UCSD-AML1 (cell line): ENCODE data around the gene LAMA2.

Experiments used
- DNase-seq: peaks from one replicate; lab custom pipeline; 2025; ENCODE audit not compliant: unreplicated experiment; lab: John Stamatoyannopoulos, UW

The LAMA2 gene

DNA sequence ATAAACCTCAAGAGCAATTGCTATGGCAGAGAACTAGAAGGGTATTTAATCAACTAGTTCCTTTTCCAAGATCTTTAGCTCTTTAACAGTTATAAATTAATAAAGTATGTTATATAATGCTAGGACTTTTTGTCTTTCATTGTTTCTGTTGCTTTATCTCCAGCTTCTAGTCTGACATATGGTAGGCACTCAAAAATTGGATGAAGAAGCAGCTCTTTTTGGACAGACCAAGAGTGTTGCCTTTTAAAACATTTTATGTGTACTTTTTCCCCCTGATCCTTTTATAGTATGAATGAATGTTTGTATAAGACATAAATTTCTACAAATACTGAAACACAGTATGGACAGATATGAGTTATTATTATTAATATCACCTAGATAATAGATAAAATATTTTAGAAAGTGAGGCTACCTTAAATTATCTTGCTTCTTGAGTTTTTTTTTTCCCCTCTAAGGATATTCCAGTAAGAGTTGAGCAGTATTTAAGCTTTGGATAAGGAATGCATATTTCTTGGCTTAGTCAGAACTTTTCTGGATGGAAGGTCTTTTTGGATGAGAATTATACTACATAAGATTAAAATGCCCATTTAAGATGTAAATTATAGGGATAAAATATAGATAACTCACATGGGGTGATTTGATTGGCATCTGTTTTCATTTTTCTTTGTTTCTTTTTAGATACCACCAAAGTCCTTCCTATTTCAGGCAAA is 16.6 kb downstream of the LAMA2 start:
- no peak for DNase-seq

DNA sequence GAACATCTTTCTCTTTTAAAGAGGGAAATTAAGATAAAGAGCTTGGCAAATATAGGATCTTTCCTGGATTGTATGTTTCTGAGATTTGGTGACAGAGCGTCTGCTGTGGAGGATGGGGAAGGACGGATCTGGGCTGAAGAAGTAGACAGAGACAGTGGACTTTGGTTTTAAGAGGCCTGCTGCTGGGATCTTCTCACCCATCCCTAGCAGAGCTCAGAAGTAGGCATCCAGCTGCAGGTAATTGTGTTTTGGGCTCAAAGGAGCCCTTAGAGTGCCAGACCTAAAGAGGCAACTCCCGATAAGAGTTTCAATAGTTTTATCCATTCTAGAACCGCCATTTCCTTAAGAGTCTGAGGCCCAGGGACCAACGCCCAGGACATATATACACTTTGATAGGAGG is 20.8 kb downstream of the LAMA2 start:
- DNase-seq = no peak

DNA sequence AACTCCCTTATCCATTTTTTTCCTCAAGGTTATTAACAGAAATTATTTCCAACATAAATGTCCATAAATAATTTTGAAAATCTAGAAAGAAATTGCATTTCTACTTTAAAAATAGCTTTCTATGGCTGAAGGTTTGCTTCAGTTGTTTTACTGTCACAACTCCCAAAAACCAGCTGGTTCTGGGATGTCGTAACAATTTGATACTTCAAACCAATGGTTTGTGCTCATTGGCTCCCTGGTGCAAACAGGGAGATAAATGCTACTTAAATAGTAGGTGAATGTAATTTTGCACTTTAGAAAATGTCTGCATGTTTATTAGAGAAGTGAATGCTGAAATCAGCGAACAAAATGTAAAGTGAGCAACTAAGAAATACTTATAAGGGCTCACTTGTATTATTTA is 31.1 kb downstream of the LAMA2 start:
- no peak for DNase-seq

GRCh38 chr6:128918886-128919285 is 35.9 kb downstream of the LAMA2 start:
- DNase-seq = no peak

DNA sequence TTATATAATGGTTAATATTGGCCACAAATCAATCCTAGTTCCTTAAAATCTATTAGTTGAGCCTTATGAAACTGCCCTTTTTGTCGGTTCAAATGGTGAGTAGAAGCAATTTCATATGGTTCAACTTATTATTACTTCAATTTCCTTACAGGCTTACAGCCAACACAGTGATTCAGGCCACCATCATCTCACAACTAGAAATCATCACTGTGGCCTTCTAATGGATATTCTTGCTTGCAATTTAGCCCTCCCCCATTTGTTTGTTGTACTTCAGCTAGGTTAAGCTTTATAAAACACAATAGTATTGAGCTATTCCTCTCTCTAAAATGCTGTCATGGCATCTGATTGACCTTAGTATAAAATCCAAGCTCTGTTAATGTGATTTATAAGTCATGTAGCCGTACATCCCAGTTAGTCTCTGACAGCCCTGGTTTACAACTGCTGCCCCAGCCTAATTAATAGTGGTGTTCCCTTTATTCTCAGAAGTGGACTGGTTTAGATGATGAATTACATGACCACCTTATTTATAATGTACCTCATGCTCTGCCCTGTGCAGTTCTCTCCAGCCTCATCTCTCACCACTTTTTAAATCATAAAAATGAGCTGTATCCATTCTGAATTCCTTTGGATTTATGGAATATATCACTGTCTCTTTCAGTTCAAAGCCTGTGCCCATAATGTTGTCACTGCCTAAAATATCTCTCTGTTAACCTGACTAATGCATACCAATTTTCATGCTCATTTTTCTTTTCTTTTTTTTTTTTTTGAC is 36.7 kb downstream of the LAMA2 start:
- no peak for DNase-seq

DNA sequence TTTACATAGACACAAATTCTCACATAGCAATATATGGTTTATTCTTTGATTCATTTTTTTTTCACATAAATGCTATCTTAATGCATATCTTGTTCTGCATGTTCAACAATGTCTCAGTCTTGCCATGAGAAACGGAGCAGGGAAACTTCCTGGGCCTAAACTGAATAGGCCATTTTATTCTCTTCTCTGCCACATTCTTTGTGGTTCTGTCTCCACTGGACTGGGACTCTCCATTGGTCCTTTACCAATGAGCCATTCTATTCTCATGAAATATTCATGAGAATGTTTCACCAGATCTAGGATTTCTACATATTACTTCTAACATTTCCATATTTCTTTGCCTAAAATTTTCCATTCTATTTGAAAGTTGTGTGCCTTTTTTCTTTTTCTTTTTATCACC is 42.8 kb downstream of the LAMA2 start:
- DNase-seq = no peak

DNA sequence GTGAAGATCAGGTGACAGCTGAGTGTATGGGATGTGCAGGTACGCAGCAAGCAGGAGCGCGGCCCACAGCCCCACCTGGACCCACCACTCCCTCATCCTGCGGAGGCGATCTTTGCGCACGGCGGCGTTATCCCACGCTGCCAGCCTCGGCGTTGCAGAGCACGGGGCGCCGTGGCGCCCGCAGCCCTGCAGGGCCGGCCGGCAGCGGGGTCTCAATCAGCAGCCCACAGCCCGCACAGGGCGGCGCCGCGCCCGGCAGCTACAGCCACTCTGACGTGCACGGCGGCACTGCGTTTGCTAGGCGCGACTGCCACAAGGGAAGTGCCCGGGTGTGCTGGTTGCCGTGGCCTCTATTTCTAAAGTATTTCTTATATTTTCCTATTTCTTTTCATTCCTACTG is 46.9 kb downstream of the LAMA2 start:
- DNase-seq = no peak

DNA sequence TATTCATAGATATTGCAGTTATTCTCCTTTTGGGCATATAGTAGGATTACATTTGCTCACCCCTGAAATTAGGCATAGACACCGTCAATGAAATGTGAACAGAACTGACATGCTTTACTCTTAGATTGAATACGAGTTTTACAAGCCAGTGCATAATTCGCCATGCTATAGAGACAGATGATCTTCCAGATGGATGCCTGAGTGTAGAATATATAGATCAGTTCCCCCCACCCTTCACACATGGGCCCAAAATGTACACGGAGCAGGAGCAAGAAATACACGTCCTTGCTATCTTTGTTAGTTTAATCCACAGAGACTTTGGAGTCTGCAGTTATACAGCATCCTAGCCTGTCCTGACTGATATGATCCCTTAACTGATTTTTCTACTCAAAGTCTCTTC is 47.4 kb downstream of the LAMA2 start:
- DNase-seq = no peak

- DNase-seq = no peak
Observed at GRCh38 chr6:128932061-128932460, 49.1 kb downstream of the LAMA2 start.

DNA sequence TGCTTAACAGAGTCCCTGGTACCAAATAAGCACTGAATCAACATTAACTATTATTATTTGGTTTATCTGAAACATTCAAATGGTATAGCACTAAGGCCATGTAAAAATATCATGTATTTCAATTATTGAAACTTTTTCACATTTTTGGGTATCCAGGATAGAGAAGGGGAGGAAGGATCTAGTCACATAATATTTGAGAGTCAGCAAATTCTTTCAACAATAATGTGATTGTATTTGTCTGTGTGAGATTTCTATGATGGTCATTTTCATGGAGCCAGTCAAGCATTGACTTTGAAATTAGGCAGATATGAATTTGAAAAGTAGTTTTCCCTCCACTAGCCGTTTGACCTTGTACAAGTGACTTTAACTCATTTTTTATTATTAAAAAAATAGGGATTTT is 67.9 kb downstream of the LAMA2 start:
- DNase-seq = no peak

DNA sequence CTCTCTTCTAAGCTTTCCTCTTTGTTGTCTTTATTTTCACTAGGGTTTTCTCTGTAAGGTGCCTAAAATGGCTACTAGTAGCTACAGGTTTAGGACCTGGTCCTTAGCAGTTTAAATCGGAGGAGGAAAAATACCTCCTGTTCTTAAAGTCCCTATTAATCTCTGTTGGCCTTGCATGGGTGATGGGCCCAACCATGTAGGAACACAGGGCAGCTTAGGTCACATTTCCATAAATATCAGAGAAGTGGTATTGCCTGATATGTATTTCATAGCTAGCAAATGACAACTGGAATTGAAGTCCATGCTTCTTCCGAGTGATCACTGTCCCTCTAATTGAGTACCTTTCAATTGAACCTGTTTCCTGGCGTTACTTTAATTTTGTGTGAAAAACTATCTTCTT is 70.0 kb downstream of the LAMA2 start:
- no peak for DNase-seq

GRCh38 chr6:128954308-128955043 is 71.5 kb downstream of the LAMA2 start:
- DNase-seq = no peak

- DNase-seq = no peak
Observed at GRCh38 chr6:128963561-128963960, 80.6 kb downstream of the LAMA2 start.

DNA sequence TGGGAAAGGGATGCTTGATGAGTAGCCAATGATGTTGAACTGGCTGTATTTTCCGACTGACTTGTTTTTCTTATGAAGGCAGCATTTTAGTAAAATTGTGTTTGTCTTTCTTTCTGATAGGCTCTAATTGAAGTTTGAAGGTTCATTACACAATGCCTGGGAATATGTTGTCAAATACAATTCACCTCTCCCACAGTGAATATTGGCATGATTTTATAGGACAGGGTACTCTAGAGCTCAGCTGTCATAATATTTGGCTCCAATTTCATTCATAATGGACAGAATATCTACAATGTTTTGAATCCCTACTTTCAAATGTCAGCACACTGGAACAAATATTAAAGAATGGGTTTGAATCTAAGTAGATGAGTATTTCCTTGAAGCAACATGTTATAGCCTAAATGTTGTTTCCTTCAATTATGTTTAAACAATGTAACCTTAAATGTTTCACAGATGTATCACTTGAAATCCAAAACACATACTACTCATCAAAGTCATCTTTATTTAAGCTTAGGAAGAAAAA is 81.4 kb downstream of the LAMA2 start:
- DNase-seq = no peak

- no peak for DNase-seq
Observed at GRCh38 chr6:128964771-128965170, 81.8 kb downstream of the LAMA2 start.

DNA sequence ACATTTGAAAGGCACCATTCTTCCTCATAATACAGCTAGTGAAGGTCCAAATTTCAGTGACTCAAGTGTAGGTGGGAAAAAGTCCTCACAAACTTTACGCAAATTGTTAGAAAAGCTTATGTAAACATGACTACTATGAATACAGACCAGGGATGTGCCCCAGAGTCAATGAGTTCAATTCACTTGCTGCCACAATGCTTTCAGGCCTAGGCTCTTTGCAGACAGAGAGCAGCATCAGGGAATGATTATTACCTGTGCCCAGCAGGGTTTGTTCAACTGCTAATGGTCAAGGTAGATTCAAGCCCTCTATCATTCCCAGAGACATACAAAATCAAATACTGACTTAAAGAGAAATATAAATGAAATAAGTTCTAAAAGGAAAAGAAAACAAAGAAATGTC is 84.0 kb downstream of the LAMA2 start:
- DNase-seq = no peak

DNA sequence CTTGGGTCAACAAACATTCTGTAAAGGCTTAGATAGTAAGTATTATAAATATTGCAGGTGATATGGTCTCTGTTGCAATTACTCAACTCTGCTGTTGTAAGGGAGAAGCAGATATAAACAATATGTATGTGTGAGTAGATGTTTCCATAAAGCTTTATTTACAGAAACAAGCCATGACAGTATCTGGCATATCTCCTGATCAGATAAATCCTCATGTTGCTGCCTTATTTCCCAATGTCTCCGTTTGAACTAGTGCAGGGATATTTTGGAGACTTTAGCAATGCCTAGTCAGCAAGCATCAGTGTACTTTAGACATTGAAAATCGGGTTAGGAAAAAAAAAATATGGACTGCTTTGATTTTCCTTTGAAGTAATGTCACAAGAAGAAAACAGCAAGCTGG is 96.1 kb downstream of the LAMA2 start:
- DNase-seq = no peak

DNA sequence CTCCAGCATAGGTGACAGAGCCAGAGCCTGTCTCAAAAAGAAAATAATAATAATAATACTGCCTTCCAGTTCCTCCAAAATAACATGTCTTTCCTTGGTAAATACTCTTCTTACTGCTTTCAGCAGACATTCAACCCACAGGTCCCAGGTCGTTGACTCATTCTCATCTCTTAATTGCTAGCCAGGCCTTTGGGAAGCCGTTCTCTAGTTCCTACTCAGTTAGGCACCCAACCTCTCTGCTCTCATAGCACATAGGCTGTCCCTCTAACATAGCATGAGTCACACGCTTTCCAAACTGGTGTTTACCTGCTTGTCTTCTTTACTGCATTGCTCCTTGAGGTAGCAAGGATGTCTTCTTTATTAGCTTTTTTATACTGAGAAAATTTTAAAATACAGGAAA is 98.8 kb downstream of the LAMA2 start:
- DNase-seq = no peak

- DNase-seq = no peak
Observed at GRCh38 chr6:128990360-128990759, 107.4 kb downstream of the LAMA2 start.

- DNase-seq = no peak
Observed at GRCh38 chr6:128990915-128991314, 108.0 kb downstream of the LAMA2 start.

DNA sequence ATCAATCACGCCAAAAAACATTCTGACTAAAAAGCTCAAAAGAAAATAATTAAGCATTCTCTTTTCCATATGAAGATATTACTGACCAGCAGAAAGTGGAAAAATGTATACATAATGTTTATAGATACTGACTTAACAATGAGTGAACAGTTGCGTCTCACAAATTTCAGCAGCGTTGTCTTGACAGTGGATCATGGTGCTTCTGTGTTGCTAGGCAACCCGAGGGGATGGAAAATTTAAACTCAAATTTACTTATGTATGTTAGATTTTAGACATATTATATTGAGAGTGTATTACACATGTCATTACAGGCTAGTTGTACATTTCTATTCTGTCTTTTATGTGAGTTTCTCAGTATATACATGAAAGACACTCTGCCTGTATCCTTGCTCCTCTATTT is 110.2 kb downstream of the LAMA2 start:
- DNase-seq = no peak

- no peak for DNase-seq
Observed at GRCh38 chr6:128997880-128998279, 114.9 kb downstream of the LAMA2 start.
